Mononuclear cell (primary cell): Measurements from ENCODE around the gene PSME3. TPM values are rescaled to one million over a fixed set of nuclear protein-coding genes. Genes with fewer than 3 reads are reported as not detected.

ENCODE experiments used
- H3K27me3 ChIP-seq: 2 replicates; pipeline ENCODE4 v1.6.0; 2011; ENCODE audit warnings: low read length, control low read depth; ENCODE audit not compliant: insufficient read depth
- H3K4me1 ChIP-seq: 2 replicates; pipeline ENCODE4 v1.5.1; 2011; ENCODE audit warnings: mild to moderate bottlenecking, low read length, control low read depth; ENCODE audit not compliant: insufficient read depth
- H3K4me3 ChIP-seq: 2 replicates; pipeline ENCODE4 v1.5.1; 2011; ENCODE audit warnings: mild to moderate bottlenecking, low read length, moderate library complexity
- H3K9me3 ChIP-seq: 2 replicates; pipeline ENCODE4 v1.5.1; 2011; ENCODE audit warnings: low read depth, mild to moderate bottlenecking, control low read depth, low read length
- total RNA-seq: library from RNA; depleted of rRNA; stranded (reverse); fragments of >200 nt; gene quantifications from one replicate; pipeline ENCODE4 v1.2.3, GENCODE V29; 2012

Gene PSME3
- total RNA-seq, 1 donor: 56.9 TPM

- peaks cover 5% of the 10 kb centered on the region for H3K4me1 ChIP-seq
Observed at GRCh38 chr17:42803074-42803883, 29.9 kb upstream of the PSME3 start.

GRCh38 chr17:42804918-42805367 lies 28.3 kb upstream of the PSME3 start:
- no peaks in the 10 kb centered on the region for H3K4me1 ChIP-seq
- no peaks in the 10 kb centered on the region for H3K9me3 ChIP-seq
- H3K27me3 ChIP-seq: no peaks in the 10 kb centered on the region
- H3K4me3 ChIP-seq: no peak overlapping the region

More at GRCh38 chr17:42803074-42803883, 29.9 kb upstream of the PSME3 start:
- no peaks in the 10 kb centered on the region for H3K9me3 ChIP-seq
- H3K4me3 ChIP-seq: no peak overlapping the region
- no peaks in the 10 kb centered on the region for H3K27me3 ChIP-seq

DNA sequence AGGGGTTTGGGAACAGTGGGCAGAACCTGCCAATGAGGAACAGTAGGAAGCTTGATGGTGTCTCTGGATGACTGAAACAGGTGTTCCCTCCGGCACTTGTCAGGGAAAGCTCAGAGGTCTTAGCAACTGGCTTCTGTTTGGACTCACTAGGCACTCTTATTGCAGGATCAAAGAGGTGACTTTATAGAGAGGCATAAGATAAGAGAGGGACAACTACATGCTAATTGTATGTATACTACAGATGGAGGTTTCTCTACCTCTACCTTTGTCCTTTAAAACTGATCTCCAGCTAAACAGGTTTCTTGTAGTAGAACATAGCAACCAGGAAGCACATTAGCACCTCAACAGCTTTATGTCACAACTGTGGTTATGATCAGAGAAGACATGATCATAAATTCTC lies 26.9 kb upstream of the PSME3 start:
- no peak overlapping the region for H3K4me3 ChIP-seq
- no peaks in the 10 kb centered on the region for H3K27me3 ChIP-seq
- H3K4me1 ChIP-seq: no peaks in the 10 kb centered on the region
- H3K9me3 ChIP-seq: no peaks in the 10 kb centered on the region

DNA sequence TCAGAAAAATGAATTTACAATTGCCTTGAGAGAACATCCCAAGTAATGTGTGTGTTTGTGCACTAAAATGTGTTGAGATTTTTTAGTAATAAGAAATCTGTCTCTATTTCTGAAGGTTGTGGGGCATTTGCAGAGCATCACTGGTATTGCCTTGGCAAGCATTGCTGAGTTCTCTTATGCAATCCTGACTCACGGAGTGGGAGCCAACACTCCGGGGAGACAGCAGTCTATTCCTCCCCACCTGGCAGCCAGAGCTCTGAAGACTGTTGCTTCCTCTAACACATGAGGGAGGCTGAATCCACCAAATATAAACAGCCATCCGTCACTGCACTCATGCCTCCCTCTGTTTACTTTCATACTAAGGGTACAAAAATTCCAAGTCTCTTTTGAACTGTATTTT lies 23.9 kb upstream of the PSME3 start:
- no peaks in the 10 kb centered on the region for H3K27me3 ChIP-seq
- no peak overlapping the region for H3K4me3 ChIP-seq
- no peaks in the 10 kb centered on the region for H3K4me1 ChIP-seq
- H3K9me3 ChIP-seq: no peaks in the 10 kb centered on the region

- Histone ChIP-seq H3K4me1 (no peaks in the 10 kb centered on the region), H3K27me3 (no peaks in the 10 kb centered on the region), H3K9me3 (no peaks in the 10 kb centered on the region), H3K4me3 (no peak overlapping the region)
Observed at GRCh38 chr17:42814633-42815399, 18.4 kb upstream of the PSME3 start.

DNA sequence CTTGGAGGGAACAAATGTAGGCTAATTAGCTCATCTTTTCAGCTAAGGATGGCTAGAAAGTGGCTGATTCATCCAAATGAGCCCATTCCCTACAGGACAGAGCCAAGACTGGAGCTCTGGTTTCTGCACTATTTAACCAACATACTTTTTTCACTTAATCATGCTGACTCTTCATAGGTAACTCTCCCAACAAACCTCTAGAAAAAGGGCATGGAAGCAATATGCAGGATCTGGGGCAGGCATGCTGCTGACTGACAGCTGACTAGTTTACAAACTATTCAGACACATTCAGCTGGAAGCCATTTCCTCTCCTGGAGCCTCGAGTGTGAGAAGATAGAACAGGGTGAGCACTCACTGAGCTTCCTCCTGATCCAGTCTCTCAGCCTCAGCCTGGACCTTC lies 15.3 kb upstream of the PSME3 start:
- Histone ChIP-seq H3K9me3 (no peaks in the 10 kb centered on the region), H3K4me1 (peaks cover 4% of the 10 kb centered on the region), H3K27me3 (no peaks in the 10 kb centered on the region)

DNA sequence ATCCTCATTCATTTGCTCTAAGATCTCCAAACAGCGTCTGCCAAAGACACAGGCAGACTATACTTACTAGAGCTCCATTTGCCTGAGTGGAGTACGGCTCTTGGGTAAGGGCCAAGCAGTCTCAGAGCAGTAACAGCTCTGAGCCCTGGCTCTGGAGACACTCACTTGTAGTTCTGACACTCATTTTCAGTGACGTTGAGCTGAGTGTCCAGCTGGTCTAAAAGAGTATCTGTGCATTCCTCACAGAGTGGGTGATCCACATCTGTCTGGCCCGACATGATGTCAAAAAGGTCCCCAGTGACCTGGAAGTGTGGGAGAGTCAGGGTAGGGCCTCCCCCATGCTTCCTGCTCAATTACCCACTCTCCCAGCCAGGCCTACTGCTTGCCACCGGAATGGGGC lies 14.8 kb upstream of the PSME3 start:
- Histone ChIP-seq H3K4me1 (peaks cover 9% of the 10 kb centered on the region), H3K4me3 (no peak overlapping the region), H3K9me3 (no peaks in the 10 kb centered on the region), H3K27me3 (no peaks in the 10 kb centered on the region)

More for the DNA sequence above, 15.3 kb upstream of the PSME3 start:
- H3K4me3 ChIP-seq: no peak overlapping the region

- Histone ChIP-seq H3K27me3 (no peaks in the 10 kb centered on the region), H3K4me3 (no peak overlapping the region), H3K4me1 (peaks cover 17% of the 10 kb centered on the region), H3K9me3 (no peaks in the 10 kb centered on the region)
Observed at GRCh38 chr17:42819939-42820535, 13.2 kb upstream of the PSME3 start.

GRCh38 chr17:42821176-42821575 lies 12.0 kb upstream of the PSME3 start:
- Histone ChIP-seq H3K4me3 (no peak overlapping the region), H3K9me3 (no peaks in the 10 kb centered on the region), H3K4me1 (peaks cover 17% of the 10 kb centered on the region), H3K27me3 (no peaks in the 10 kb centered on the region)

- Histone ChIP-seq H3K4me3 (no peak overlapping the region), H3K4me1 (peaks cover 17% of the 10 kb centered on the region), H3K27me3 (peaks cover 10% of the 10 kb centered on the region), H3K9me3 (no peaks in the 10 kb centered on the region)
Observed at GRCh38 chr17:42827472-42827871, 5.7 kb upstream of the PSME3 start.

DNA sequence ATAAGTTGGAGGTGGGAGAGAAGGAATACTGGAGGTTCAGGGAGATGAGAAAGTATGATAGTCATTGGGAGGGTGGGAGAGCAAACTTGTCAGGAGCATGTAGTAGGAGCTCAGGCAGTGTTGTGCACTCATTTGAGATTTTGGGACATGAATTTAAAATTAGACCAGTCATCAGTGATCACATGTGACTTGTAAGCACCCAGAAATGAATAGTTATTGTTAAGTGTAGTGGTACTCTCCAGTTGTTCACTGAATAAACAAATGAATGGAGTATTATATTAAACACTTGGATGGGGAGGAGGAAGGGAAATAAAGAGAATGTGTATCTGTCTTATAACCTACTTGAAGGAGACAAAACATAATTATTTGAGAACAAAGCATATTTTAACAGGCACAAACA lies 2.2 kb upstream of the PSME3 start:
- no peak overlapping the region for H3K4me3 ChIP-seq
- no peaks in the 10 kb centered on the region for H3K9me3 ChIP-seq
- H3K4me1 ChIP-seq: peaks cover 23% of the 10 kb centered on the region
- H3K27me3 ChIP-seq: peaks cover 10% of the 10 kb centered on the region

DNA sequence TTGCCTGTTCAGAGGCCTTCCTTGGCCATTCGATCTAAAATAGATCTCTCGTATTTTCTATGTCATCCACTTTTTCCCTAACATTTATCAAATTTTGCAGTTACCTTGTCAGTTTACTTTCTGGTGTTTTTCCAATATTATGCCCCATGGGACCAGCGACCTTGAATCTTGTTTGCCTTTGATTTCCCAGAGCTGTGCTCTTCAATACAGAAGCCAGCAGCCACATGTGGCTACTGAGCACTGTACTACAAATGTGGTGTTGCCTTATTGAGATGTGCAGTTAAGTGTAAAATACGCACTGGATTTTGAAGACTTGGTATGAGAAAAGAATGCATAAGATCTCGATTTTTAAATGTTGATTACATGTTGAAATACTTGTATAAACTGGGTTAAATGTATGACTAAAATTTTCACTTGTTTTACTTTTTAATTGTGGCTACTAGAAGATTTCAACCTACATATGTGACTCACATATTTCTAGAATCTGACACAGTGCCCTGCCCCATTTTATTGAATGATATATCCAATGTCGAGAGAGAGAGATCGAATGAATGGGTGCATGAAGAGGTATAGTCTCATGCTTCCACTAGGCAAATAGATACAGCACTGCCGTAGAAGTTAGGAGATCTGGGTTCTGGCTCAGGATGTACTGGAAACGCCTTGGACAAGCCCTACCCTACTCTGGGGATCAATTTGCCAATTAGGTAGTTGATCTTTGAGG lies 824 bp upstream of the PSME3 start:
- H3K4me1 ChIP-seq: peaks cover 26% of the 10 kb centered on the region
- peaks cover 6% of the 10 kb centered on the region for H3K27me3 ChIP-seq
- H3K4me3 ChIP-seq: peak overlapping the region; percentile 69
- no peaks in the 10 kb centered on the region for H3K9me3 ChIP-seq

DNA sequence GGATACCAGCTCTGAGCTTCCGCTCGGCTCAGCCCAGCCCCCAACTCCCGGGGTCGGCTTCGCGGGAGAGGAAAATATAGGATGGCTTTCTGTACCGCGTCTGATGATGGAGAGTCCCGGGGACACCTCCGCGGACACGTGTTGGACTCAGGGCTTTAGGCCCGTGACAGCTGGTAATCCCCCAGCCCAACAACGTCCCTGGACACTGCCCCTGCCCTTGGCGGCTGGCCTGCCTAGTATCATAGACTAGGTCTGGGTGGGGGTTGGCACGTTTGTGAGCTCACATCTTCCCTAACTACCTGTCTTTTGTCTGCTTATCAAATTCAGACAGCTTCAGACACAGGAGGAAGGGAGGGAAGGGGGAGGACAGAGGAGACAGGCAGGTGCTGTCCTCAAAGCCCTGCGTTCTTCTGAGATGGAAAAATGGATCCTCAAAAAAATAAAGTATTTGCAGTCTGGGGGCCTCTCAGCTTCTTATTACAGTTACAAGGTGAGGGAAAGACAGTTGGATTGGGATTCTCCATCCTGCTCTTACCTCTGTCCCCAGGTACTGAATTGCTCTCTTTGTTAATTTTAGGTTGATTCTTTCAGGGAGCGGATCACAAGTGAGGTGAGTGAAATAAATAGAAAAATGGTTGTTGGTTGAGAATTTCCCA lies 698 bp downstream of the PSME3 start:
- Histone ChIP-seq H3K27me3 (no peaks in the 10 kb centered on the region), H3K9me3 (no peaks in the 10 kb centered on the region), H3K4me1 (peaks cover 26% of the 10 kb centered on the region), H3K4me3 (peak overlapping the region; percentile 69)

GRCh38 chr17:42835732-42836131 lies 2.5 kb downstream of the PSME3 start:
- peaks cover 26% of the 10 kb centered on the region for H3K4me1 ChIP-seq
- no peaks in the 10 kb centered on the region for H3K9me3 ChIP-seq
- no peaks in the 10 kb centered on the region for H3K27me3 ChIP-seq
- H3K4me3 ChIP-seq: no peak overlapping the region
